GM12878 (cell line): ENCODE measurements around the gene PRDM16. TPM values are rescaled to one million over a fixed set of nuclear protein-coding genes. Genes with fewer than 3 reads are reported as not detected.

Source experiments
- ATAC-seq: fragments of 200-7000 bp; cut with Tn5 transposase; 3 replicates; pipeline ENCODE4 v1.9.1; 2020; ENCODE audit warnings: mild to moderate bottlenecking, moderate library complexity
- BruUV-seq: library from RNA; stranded (reverse); fragments of 400-500 nt; replicated peaks from 2 replicates; lab custom pipeline; 2021; lab: Mats Ljungman, UMichigan
- CTCF ChIA-PET: fragments of 300-600 bp; sonication (Branson Sonifier 250); formaldehyde crosslinking; extraction: SDS; loops from one replicate; lab custom pipeline; 2021; ENCODE audit warnings: inconsistent platforms; lab: Yijun Ruan, JAX
- POLR2A ChIA-PET: fragments of 350-600 bp; formaldehyde crosslinking; extraction: SDS; loops from one replicate; lab custom pipeline; 2021; ENCODE audit warnings: inconsistent platforms; lab: Charles Lee
- RAD21 ChIA-PET: fragments of 300-600 bp; sonication (Branson Sonifier 250); formaldehyde crosslinking; loops from one replicate; lab custom pipeline; 2023; ENCODE audit warnings: antibody characterized with exemption; ENCODE audit not compliant: unreplicated experiment; lab: Charles Lee
- SMC1A ChIA-PET: fragments of 300-600 bp; sonication (Branson Sonifier 250); formaldehyde crosslinking; loops from one replicate; lab custom pipeline; 2023; ENCODE audit not compliant: unreplicated experiment, uncharacterized antibody; lab: Charles Lee
- DNase-seq: peaks from one replicate; pipeline ENCODE4 v3.0.0-alpha.2; 2011; ENCODE audit warnings: low read depth, low spot score
- FAIRE-seq: peaks from 3 replicates; lab custom pipeline; 2011; peaks lifted over from hg19 to GRCh38; lab: Jason Lieb, UNC
- H2AFZ ChIP-seq: 2 replicates; pipeline ENCODE4 v1.6.0; 2011; ENCODE audit warnings: low read depth, low read length, control low read depth; ENCODE audit not compliant: control insufficient read depth
- H3K27ac ChIP-seq: 2 replicates; pipeline ENCODE4 v1.5.1; 2011; ENCODE audit warnings: control low read depth; ENCODE audit not compliant: control insufficient read depth, insufficient read depth
- H3K27me3 ChIP-seq, 2 experiments: replicated peaks in 1 of 2; 2 replicates each; pipeline versions ENCODE4 v1.6.0 to v1.6.1; 2011; ENCODE audit warnings: low read length in 1 of 2; ENCODE audit not compliant: control insufficient read depth in 2 of 2, insufficient read depth in 2 of 2
- H3K36me3 ChIP-seq, 2 experiments: 2 replicates each; pipeline ENCODE4 v1.5.1; 2011; ENCODE audit warnings: low read length in 1 of 2; ENCODE audit not compliant: control insufficient read depth in 2 of 2, insufficient read depth in 2 of 2
- H3K4me1 ChIP-seq: 2 replicates; pipeline ENCODE4 v1.6.1; 2011; ENCODE audit warnings: mild to moderate bottlenecking, low read length, moderate library complexity, mixed read lengths; ENCODE audit not compliant: control insufficient read depth, insufficient read depth
- H3K4me2 ChIP-seq: 2 replicates; pipeline ENCODE4 v1.6.0; 2011; ENCODE audit warnings: control low read depth; ENCODE audit not compliant: control insufficient read depth, insufficient read depth
- H3K4me3 ChIP-seq: fragments of 200-600 bp; sonication (generic); 2 replicates; pipeline ENCODE4 v1.5.1; 2016
- H3K79me2 ChIP-seq: 2 replicates; pipeline ENCODE4 v1.6.0; 2011; ENCODE audit warnings: low read length; ENCODE audit not compliant: control insufficient read depth, insufficient read depth
- H3K9ac ChIP-seq: 2 replicates; pipeline ENCODE4 v1.8.0; 2011; ENCODE audit warnings: low read length, control low read depth, mixed read lengths; ENCODE audit not compliant: control insufficient read depth, insufficient read depth
- H3K9me3 ChIP-seq: replicated peaks from 3 replicates; pipeline ENCODE4 v1.5.1; 2011; ENCODE audit warnings: mild to moderate bottlenecking, low read length; ENCODE audit not compliant: control insufficient read depth, insufficient read depth
- H4K20me1 ChIP-seq: 2 replicates; pipeline ENCODE4 v1.6.0; 2011; ENCODE audit not compliant: control insufficient read depth, insufficient read depth
- CHD4 ChIP-seq: fragments of 200-600 bp; sonication (generic); IDR thresholded peaks from 2 replicates; pipeline ENCODE4 v1.6.1; 2016; ENCODE audit warnings: mild to moderate bottlenecking
- IKZF1 ChIP-seq: fragments of 450-650 bp; conservative IDR thresholded peaks from 2 replicates; pipeline ENCODE4 v1.6.1; 2017; ENCODE audit warnings: antibody characterized with exemption, mild to moderate bottlenecking
- IRF5 ChIP-seq: fragments of 450-650 bp; IDR thresholded peaks from 2 replicates; pipeline ENCODE4 v1.6.1; 2017; ENCODE audit warnings: borderline replicate concordance
- NFYA ChIP-seq: IDR thresholded peaks from 2 replicates; pipeline ENCODE4 v1.6.1; 2011; ENCODE audit warnings: low read depth, mild to moderate bottlenecking, low read length, improper control_type of control experiment, borderline replicate concordance
- PAX5 ChIP-seq: IDR thresholded peaks from 2 replicates; pipeline ENCODE4 v1.6.1; 2011; ENCODE audit warnings: low read depth, low read length, borderline replicate concordance
- PML ChIP-seq: IDR thresholded peaks from 2 replicates; pipeline ENCODE4 v1.6.1; 2012; ENCODE audit warnings: low read length, inconsistent platforms
- RELA ChIP-seq: fragments of 450-650 bp; IDR thresholded peaks from 2 replicates; pipeline ENCODE4 v1.8.0; 2014; ENCODE audit warnings: borderline replicate concordance; ENCODE audit not compliant: partially characterized antibody
- TAF1 ChIP-seq: IDR thresholded peaks from 2 replicates; pipeline ENCODE4 v1.6.1; 2011; ENCODE audit warnings: mild to moderate bottlenecking, low read depth, low read length, borderline replicate concordance
- TARDBP ChIP-seq: IDR thresholded peaks from 2 replicates; pipeline ENCODE4 v1.6.1; 2016; ENCODE audit warnings: borderline replicate concordance
- YBX1 ChIP-seq: fragments of 450-650 bp; IDR thresholded peaks from 2 replicates; pipeline ENCODE4 v1.6.1; 2016; ENCODE audit warnings: antibody characterized with exemption
- ZNF24 ChIP-seq: fragments of 450-650 bp; IDR thresholded peaks from 2 replicates; pipeline ENCODE4 v1.6.1; 2017; ENCODE audit warnings: antibody characterized with exemption, mild to moderate bottlenecking
- ZNF274 ChIP-seq: IDR thresholded peaks from one replicate; pipeline ENCODE4 v1.8.0; 2011; ENCODE audit not compliant: insufficient read length, insufficient read depth
- ZNF622 ChIP-seq: fragments of 450-650 bp; IDR thresholded peaks from 2 replicates; pipeline ENCODE4 v1.6.1; 2017; ENCODE audit warnings: mild to moderate bottlenecking, inconsistent platforms
- ZSCAN29 ChIP-seq: fragments of 450-650 bp; IDR thresholded peaks from 2 replicates; pipeline ENCODE4 v1.6.1; 2017; ENCODE audit warnings: mild to moderate bottlenecking, moderate library complexity
- WGBS: methylation state at CpG from one replicate; pipeline ENCODE4 v1.1.6; 2016; ENCODE audit warnings: low lambda C conversion rate; ENCODE audit not compliant: insufficient replicate concordance, insufficient coverage; ENCODE audit errors: missing lambda C conversion rate; 5-methylcytosine and 5-hydroxymethylcytosine counted together
- in situ Hi-C: fragments of 300-500 bp; cut with MboI; formaldehyde crosslinking; loops from 9 replicates; pipeline ENCODE4 v1.14.3; 2018; ENCODE audit warnings: mixed read lengths
- intact Hi-C: fragments of 100-400 bp; cut with micrococcal nuclease; formaldehyde crosslinking; loops from one replicate; pipeline ENCODE4 v1.14.2; 2022; ENCODE audit not compliant: unreplicated experiment
- polyA plus RNA-seq, 11 experiments: library from polyadenylated mRNA; depleted of rRNA in 4 of 11; unstranded in 6 of 11; stranded (reverse) in 5 of 11; fragments of >200 nt; fragmentation: Nextera tagmentation in 4 of 11; fragmentation: Illumina TruSeq in 1 of 11; extraction: Ambion mirVana in 4 of 11; extraction: Trizol in 1 of 11; gene quantifications; 1 replicate in 1 of 11; 2 replicates in 10 of 11; pipeline versions ENCODE4 v1.2.1 to v1.2.3, GENCODE V29; 2011 to 2016; ENCODE audit warnings: inconsistent platforms in 2 of 11, missing spikeins in 2 of 11, low read depth in 1 of 11
- total RNA-seq, 4 experiments: library from RNA; depleted of rRNA in 3 of 4; stranded (reverse); fragments of >200 nt in 3 of 4; fragmentation: Illumina TruSeq in 1 of 4; extraction: Trizol in 1 of 4; gene quantifications; 2 replicates each; pipeline versions ENCODE4 v1.2.1 to v1.2.3, GENCODE V29; 2013 to 2021
- TF ChIP-seq, protein P1 (sequence below): fragments of 150-350 bp; IDR thresholded peaks from 2 replicates; pipeline ENCODE4 v1.6.1; 2014; ENCODE audit warnings: mild to moderate bottlenecking, low read depth, low read length
- TF ChIP-seq, protein P2 (sequence below): IDR thresholded peaks from 2 replicates; pipeline ENCODE4 v1.6.1; 2012; ENCODE audit warnings: low read length, inconsistent platforms
- TF ChIP-seq, protein P3 (sequence below): IDR thresholded peaks from 2 replicates; pipeline ENCODE4 v1.6.1; 2012; ENCODE audit warnings: mild to moderate bottlenecking, low read depth, low read length

PRDM16 gene
- total and polyA plus RNA-seq, 10 of the 15 experiments (the other 5 are each of a cell fraction or from before 2014, with no cell fraction given) = 0.03 TPM; not detected in 9

- no peaks in the 10 kb centered on the region for H3K36me3 ChIP-seq
- no peak overlapping the region for H3K27ac ChIP-seq
- no peak overlapping the region for H3K4me3 ChIP-seq
- H3K27me3 ChIP-seq = no peaks in the 10 kb centered on the region; a peak in 1 of 4 replicates
- no peak for DNase-seq
- H3K9ac ChIP-seq = no peak overlapping the region
- in situ Hi-C loops (no loop called here), intact Hi-C loops (no loop called here)
- FAIRE-seq = no peak
- ChIA-PET SMC1A (no interaction called here), RAD21 (no interaction called here), POLR2A (no interaction called here), CTCF (no interaction called here)
- H2AFZ ChIP-seq = no peak overlapping the region
- no peak for ATAC-seq
- H3K79me2 ChIP-seq = no peaks in the 10 kb centered on the region
- WGBS = 74% methylated on average over 11 of the region's 17 CpGs
- BruUV-seq = no TSS peak
- H3K9me3 ChIP-seq = no peaks in the 10 kb centered on the region
- H4K20me1 ChIP-seq = no peaks in the 10 kb centered on the region
- H3K4me2 ChIP-seq = no peak overlapping the region
- no peaks in the 10 kb centered on the region for H3K4me1 ChIP-seq
- TF ChIP-seq RELA = no peak
- no peak for TF ChIP-seq YBX1
- no peak for TF ChIP-seq TAF1
- TF ChIP-seq ZNF622 = no peak
- TF ChIP-seq, protein P1, sequence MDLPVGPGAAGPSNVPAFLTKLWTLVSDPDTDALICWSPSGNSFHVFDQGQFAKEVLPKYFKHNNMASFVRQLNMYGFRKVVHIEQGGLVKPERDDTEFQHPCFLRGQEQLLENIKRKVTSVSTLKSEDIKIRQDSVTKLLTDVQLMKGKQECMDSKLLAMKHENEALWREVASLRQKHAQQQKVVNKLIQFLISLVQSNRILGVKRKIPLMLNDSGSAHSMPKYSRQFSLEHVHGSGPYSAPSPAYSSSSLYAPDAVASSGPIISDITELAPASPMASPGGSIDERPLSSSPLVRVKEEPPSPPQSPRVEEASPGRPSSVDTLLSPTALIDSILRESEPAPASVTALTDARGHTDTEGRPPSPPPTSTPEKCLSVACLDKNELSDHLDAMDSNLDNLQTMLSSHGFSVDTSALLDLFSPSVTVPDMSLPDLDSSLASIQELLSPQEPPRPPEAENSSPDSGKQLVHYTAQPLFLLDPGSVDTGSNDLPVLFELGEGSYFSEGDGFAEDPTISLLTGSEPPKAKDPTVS = no peak
- TF ChIP-seq IRF5 = no peak
- TF ChIP-seq PAX5 = no peak
- no peak for TF ChIP-seq ZSCAN29
- TF ChIP-seq CHD4 = no peak
- TF ChIP-seq, protein P2, sequence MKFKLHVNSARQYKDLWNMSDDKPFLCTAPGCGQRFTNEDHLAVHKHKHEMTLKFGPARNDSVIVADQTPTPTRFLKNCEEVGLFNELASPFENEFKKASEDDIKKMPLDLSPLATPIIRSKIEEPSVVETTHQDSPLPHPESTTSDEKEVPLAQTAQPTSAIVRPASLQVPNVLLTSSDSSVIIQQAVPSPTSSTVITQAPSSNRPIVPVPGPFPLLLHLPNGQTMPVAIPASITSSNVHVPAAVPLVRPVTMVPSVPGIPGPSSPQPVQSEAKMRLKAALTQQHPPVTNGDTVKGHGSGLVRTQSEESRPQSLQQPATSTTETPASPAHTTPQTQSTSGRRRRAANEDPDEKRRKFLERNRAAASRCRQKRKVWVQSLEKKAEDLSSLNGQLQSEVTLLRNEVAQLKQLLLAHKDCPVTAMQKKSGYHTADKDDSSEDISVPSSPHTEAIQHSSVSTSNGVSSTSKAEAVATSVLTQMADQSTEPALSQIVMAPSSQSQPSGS = no peak
- no peak for TF ChIP-seq IKZF1
- TF ChIP-seq NFYA = no peak
- no peak for TF ChIP-seq ZNF24
- TF ChIP-seq, protein P3, sequence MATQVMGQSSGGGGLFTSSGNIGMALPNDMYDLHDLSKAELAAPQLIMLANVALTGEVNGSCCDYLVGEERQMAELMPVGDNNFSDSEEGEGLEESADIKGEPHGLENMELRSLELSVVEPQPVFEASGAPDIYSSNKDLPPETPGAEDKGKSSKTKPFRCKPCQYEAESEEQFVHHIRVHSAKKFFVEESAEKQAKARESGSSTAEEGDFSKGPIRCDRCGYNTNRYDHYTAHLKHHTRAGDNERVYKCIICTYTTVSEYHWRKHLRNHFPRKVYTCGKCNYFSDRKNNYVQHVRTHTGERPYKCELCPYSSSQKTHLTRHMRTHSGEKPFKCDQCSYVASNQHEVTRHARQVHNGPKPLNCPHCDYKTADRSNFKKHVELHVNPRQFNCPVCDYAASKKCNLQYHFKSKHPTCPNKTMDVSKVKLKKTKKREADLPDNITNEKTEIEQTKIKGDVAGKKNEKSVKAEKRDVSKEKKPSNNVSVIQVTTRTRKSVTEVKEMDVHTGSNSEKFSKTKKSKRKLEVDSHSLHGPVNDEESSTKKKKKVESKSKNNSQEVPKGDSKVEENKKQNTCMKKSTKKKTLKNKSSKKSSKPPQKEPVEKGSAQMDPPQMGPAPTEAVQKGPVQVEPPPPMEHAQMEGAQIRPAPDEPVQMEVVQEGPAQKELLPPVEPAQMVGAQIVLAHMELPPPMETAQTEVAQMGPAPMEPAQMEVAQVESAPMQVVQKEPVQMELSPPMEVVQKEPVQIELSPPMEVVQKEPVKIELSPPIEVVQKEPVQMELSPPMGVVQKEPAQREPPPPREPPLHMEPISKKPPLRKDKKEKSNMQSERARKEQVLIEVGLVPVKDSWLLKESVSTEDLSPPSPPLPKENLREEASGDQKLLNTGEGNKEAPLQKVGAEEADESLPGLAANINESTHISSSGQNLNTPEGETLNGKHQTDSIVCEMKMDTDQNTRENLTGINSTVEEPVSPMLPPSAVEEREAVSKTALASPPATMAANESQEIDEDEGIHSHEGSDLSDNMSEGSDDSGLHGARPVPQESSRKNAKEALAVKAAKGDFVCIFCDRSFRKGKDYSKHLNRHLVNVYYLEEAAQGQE = no peak
- no peak for TF ChIP-seq PML
- TF ChIP-seq ZNF274 = no peak
- no peak for TF ChIP-seq TARDBP
These were observed 18.0 kb downstream of the PRDM16 start for GRCh38 chr1:3087049-3087448.
